Hypothalamus (tissue), 51 donors: ENCODE measurements around the gene SOWAHD.
"Not testable (repeated sequence)": the region's sequence is repeated elsewhere in the genome, so short reads cannot be mapped to it uniquely, and the experiment has no call there.

Experiments
- DNase-seq, 51 donors: peaks; one replicate each; lab custom pipeline; 2025; lab: John Stamatoyannopoulos, UW

SOWAHD gene

DNA sequence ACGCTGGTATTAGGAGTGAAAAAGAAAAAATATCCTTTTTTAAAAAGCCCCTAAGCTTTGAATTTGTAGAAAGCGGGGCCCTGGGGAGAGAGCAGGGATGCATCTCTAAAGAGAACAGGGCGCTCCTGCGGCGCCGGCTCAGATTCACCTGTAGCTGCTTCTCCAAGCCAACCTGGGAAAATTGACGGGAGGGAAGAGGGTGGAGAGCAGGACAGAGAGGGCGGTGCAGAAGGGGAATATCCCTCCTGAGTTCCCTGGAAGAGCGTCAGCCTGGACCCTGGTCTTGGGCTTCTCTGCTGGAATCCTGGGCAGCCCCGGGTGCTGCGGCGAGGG lies 776 bp upstream of the SOWAHD start:
- no peak for DNase-seq

DNA sequence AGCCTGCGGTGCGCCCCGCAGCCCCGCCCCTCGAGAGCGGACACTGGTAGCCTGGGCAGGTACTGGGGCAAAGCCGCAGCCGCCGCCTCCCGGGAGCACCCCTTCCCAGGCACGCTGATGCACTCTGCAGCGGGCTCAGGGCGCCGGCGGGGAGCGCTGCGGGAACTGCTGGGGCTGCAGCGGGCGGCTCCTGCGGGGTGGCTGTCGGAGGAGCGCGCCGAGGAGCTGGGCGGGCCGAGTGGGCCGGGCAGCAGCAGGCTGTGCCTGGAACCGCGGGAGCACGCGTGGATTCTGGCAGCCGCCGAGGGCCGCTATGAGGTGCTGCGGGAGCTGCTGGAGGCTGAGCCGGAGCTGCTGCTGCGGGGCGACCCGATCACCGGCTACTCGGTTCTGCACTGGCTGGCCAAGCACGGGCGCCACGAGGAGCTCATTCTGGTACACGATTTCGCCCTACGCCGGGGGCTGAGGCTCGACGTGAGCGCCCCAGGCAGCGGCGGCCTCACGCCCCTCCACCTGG lies 401 bp downstream of the SOWAHD start:
- peak in 3 of 51 donors; percentile 8 to 35 (median 9) for DNase-seq

DNA sequence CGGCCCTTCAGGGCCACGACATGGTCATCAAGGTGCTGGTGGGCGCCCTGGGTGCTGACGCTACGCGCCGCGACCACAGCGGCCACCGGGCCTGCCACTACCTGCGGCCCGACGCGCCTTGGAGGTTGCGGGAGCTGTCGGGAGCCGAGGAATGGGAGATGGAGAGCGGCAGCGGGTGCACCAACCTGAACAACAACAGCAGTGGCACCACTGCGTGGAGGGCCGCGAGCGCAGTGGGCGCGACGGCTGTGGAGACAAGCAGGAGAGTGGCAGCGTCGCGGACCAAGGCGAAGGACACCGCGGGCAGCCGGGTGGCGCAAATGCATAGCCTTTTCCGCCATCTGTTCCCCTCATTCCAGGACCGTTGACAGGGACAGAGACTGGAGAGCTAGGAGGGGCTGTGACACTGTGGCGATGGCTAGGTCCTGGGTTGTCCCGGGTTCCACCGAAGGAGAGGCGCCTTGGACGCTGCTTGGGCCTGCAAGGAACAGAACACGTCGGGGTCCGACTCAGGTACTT lies 919 bp downstream of the SOWAHD start:
- DNase-seq: no peak

DNA sequence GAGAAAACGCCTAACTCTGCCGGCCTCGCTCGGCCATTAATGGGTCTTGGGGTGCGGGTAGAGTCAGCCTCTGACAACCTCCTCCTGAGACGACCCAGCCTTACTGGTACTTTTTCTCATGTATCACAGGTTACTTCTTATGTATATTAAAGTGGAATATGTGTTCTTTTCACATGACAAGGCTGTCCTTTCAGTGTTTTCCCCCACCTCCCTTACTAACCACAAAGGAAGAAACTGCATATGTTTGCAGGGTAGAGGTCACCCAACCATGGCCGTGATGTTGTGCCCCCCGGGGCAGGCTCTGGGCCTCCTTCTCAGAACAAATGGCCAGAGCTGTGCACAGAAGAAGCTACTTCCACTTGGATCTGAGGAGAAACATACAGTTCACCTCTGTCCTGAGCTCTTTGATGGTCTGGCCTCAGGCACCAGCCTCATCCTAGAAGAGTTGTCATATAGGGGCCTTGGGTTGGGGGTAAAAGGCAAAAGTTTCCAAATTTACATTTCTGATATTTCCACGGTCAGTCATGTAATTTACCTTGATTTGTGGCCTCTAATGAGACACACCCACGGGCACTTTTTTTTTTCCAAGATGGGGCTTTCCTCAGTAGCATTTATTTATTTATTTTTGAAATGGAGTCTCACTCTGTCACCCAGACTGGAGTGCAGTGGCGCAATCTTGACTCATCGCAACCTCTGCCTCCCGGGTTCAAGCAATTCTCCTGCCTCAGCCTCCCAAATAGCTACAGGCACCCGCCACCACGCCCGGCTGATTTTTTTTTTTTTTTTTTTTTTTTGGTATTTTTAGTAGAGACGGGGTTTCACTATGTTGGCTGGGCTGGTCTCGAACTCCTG lies 1.9 kb downstream of the SOWAHD start:
- DNase-seq: no peak

GRCh38 chrX:119762718-119763117 lies 4.3 kb downstream of the SOWAHD start:
- DNase-seq: peak in 1 of 51 donors; percentile 1

DNA sequence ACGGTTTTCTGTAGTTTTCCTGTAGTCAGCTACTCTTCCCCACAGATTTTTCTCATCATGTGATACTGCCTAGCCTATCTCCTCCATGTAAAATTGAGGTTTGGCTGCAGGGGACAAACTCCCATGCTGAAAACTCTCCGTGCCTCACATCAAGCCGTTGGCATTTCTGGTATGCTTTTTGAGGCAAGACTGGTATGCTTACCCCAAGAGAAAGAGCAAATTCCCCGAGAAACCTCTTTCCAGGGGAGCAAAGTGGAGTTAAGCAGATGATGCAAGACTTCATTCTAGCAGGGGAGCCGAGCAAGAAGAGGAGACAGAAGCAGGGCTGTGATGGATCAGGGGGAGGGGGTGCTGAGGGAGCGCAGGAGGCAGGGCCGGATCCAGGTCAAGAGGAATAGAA lies 4.8 kb downstream of the SOWAHD start:
- DNase-seq: no peak

- DNase-seq: no peak
Observed at GRCh38 chrX:119763836-119764387, 5.5 kb downstream of the SOWAHD start.

DNA sequence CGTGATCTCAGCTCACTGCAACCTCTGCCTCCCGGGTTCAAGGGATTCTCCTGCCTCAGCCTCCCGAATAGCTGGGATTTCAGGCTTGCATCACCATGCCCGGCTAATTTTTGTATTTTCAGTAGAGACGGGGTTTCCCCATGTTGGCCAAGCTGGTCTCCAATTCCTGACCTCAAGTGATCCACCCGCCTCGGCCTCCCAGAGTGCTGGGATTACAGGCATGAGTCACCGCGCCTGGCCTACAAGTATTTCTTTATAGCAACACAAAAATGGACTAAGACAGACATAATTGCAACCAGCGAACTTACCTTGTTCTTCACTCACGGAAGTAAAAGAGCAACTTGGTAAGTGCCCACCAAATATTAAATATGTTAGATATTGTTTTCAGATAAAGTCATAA lies 10.0 kb downstream of the SOWAHD start:
- not testable (repeated sequence) for DNase-seq

GRCh38 chrX:119769388-119769787 lies 11.0 kb downstream of the SOWAHD start:
- not testable (repeated sequence) for DNase-seq

DNA sequence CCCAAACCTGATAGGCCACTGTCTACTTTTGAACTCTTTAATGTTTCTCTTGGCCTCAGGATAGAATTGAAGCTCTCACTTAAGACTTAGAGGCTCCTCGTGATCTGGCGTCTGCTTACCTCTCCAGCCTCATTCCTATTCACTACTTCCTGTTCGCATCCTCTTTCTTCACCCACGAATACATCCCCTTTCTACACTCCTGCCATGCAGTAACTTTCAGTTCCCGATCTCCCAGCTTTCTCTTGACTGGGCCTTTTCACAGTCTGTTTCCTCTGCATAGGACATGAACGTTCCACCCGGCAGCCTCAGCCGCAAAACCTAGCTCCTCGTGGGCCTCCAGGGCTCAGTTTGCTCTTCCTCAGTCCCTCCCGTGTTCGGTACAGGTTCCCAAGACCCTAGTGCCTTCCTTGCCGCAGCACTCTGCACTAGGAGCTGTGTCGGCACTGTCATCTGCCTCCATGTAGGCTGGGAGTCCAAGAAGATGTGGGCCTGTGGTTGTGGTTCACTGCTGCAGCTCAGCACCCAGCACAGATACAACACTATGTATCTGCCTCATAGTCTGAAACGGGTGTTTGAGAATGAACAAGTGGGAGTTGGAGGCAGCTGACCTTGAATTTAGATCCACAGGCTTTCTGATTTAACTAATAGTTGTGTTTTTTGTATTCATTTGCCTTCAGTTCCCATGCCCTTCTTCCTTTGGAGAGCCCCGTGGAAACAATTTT lies 17.3 kb downstream of the SOWAHD start:
- DNase-seq: no peak

DNA sequence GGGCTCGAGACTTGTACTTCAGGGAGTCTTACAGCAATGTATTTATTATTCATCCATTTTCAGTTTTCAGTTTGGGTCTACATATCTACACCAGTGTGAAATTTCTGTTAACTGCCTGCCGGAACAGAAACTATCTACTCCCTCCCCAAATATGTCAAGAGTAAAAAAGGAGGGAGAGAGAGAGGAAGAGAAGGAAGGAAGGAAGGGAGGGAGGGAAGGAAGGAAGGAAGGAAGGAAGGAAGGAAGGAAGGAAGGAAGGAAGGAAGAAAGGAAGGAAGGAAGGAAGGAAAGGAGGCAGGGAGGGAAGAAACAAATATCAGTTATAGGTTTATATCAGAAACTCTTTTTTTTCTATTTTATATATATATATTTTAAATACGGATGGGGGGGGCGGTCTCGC lies 20.4 kb downstream of the SOWAHD start:
- no peak for DNase-seq

DNA sequence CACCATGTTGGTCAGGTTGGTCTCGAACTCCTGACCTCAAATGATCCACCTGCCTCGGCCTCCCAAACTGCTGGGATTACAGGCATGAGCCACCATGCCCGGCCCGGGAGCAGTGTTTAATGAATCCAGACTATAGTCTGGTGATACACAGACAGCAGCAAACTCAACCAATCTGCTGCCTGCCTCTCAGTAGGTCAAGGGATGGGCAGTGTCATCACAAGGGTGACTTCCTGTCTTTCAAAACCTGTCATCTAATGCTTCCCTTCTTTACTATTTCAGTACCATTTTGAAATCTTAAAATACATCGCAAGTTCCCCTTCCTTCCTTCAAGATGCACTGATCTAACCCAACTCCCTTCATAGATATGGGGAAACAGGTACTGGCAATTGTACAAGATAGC lies 24.6 kb downstream of the SOWAHD start:
- no peak for DNase-seq

DNA sequence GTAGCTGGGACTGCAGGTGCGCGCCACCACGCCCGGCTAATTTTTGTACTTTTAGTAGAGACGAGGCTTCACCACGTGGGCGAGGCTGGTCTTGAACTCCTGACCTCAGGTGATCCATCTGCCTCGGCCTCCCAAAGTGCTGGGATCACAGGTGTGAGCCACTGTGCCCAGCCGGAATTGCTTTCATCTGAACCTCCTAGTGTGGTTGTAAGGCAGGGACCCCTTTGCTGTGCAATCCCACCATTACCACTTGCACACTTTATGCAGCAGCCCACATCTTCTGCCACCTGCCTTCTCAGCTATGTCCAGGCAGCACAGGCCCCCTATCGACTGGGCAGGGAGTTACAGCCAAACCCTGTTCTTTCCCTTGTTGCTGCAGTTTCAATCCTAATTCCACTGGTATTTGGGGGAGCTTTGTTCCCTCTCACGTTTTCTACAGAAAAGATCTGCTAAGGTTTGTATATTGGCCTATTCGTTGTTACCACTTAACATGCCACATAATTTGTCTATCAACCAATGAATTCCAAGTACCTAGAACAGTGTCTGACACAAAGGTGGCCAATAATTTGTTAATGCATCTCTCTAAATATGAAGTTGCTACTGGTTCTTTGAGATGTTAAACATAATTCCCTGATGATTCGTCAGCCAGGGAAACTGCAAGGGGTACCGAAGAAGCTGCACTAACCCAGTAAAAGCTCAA lies 26.5 kb downstream of the SOWAHD start:
- peak in 1 of 51 donors; percentile 0 for DNase-seq

DNA sequence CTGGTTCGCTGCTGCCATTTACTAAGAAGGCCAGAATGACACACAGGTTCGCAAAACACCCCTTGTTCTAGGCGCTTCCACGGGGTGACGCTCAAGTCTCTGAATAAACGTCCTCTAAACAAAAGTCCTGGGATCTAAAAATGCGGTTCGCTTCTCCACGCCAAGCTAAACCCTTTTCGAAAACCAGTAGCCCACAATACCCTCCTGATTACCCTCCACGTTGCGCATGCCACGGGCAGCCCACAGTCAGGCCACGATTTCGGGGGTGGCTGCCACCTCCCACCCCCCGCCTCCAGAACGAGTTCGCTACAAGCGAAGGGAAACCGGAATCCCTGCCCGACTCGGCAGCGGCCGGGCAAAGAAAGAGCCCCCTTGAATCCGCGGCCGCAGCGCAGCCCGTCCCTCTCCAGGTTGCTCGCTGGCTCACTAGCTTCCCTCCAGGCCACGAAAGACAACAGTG lies 32.6 kb downstream of the SOWAHD start:
- peak in 23 of 51 donors; percentile 1 to 69 (median 18) for DNase-seq

DNA sequence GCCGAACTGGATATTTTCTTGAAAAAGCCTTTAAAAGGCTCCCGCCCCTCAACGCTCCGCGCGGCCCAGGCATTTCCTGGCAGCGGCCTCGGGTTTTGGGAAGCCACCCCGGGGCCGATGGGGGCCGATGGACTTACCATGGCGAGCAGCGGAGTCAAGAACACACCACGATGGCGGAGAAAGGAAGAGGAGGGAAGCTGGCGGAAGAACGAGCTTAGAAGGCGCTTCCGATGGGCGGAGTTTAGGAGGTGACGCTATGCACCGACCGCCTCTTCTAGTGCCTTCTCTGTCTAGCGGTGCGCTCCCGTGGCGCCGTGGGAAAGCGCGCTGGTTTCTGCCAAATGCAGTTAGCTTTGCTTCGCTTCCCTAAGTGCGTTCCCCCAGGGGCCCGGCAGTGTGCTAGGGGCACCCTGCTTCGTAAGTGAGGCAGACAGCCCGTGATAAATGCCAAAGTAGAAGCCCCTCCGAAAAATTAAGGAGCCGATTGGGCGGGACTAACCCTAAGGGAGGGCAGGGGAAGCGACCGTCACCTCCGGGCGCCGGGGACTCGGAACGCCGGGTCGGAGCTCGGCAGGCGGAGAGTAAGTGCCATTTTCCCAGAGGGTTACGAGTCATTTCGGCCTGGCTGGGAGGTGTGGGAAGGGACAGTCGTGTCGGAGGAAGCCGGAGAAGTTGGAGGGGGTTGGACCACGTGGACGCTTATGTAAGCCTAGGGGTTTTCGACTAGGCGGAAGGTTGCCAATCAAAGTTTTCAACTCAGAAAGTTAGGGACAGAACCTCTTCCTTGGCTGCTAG lies 33.2 kb downstream of the SOWAHD start, which contains the start of gene RPL39:
Gene RPL39 (minus strand): TSS at position 194 of the 795 bp plus-strand sequence. CDS start 54 bp downstream, at position 140.
- peak; percentile 2 to 91 (median 68) for DNase-seq

GRCh38 chrX:119801253-119802221 lies 43.1 kb downstream of the SOWAHD start:
- DNase-seq: no peak

GRCh38 chrX:119802546-119802945 lies 44.2 kb downstream of the SOWAHD start:
- DNase-seq: no peak

- DNase-seq: not testable (repeated sequence)
Observed at GRCh38 chrX:119808461-119808860, 50.1 kb downstream of the SOWAHD start.
